Neural cell (in vitro differentiated cells): ENCODE results near the gene SOX18. TPM values are rescaled to one million over a fixed set of nuclear protein-coding genes. Genes with fewer than 3 reads are reported as not detected.

Experiments used
- H2AFZ ChIP-seq: fragments of 200-600, 300-800 bp; sonication (generic), shearing (Covaris generic); 2 replicates; pipeline ENCODE4 v1.6.0; 2014; ENCODE audit warnings: low read depth, mild to moderate bottlenecking, antibody characterized with exemption, low read length, moderate library complexity
- H3F3A ChIP-seq: fragments of 200-600 bp; shearing (Covaris generic); 2 replicates; pipeline ENCODE4 v1.6.1; 2016; ENCODE audit warnings: mild to moderate bottlenecking, moderate library complexity, mixed read lengths, antibody characterized with exemption, low read length; ENCODE audit not compliant: insufficient read depth, poor library complexity, severe bottlenecking
- H3K27ac ChIP-seq: fragments of 200-600, 300-800 bp; sonication (generic), shearing (Covaris generic); 2 replicates; pipeline ENCODE4 v1.5.1; 2014; ENCODE audit warnings: mild to moderate bottlenecking, low read length, moderate library complexity
- H3K27me3 ChIP-seq: fragments of 300-800, 200-600 bp; sonication (generic), shearing (Covaris generic); 2 replicates; pipeline ENCODE4 v1.6.0; 2014; ENCODE audit warnings: mild to moderate bottlenecking, low read depth, low read length, moderate library complexity; ENCODE audit not compliant: insufficient read depth
- H3K36me3 ChIP-seq: fragments of 300-800, 200-600 bp; sonication (generic), shearing (Covaris generic); 2 replicates; pipeline ENCODE4 v1.5.1; 2014; ENCODE audit warnings: mild to moderate bottlenecking, antibody characterized with exemption, low read length, moderate library complexity; ENCODE audit not compliant: insufficient read depth
- H3K4me2 ChIP-seq: fragments of 300-800, 200-600 bp; sonication (generic), shearing (Covaris generic); 2 replicates; pipeline ENCODE4 v1.6.0; 2014; ENCODE audit warnings: mild to moderate bottlenecking, low read length
- H3K4me3 ChIP-seq: fragments of 300-800, 200-600 bp; sonication (generic), shearing (Covaris generic); 2 replicates; pipeline ENCODE4 v1.5.1; 2014; ENCODE audit warnings: mild to moderate bottlenecking, low read length, moderate library complexity
- H3K79me2 ChIP-seq: fragments of 200-600 bp; shearing (Covaris generic); replicated peaks from 2 replicates; pipeline ENCODE4 v1.6.0; 2014; ENCODE audit warnings: mild to moderate bottlenecking, low read length, moderate library complexity; ENCODE audit not compliant: insufficient read depth
- H3K9ac ChIP-seq: fragments of 300-800, 200-600 bp; sonication (generic), shearing (Covaris generic); 2 replicates; pipeline ENCODE4 v1.6.1; 2016; ENCODE audit warnings: mild to moderate bottlenecking, low read length, mixed read lengths
- H3K9me2 ChIP-seq: fragments of 200-600 bp; shearing (Covaris generic); 2 replicates; pipeline ENCODE4 v1.6.1; 2016; ENCODE audit warnings: mild to moderate bottlenecking, low read length, mixed read lengths; ENCODE audit not compliant: insufficient read depth
- H3K9me3 ChIP-seq: fragments of 200-600, 300-800 bp; sonication (generic), shearing (Covaris generic); 2 replicates; pipeline ENCODE4 v1.6.1; 2016; ENCODE audit warnings: mild to moderate bottlenecking, mixed run types, low read length, moderate library complexity, mixed read lengths
- H4K20me1 ChIP-seq: fragments of 200-600 bp; shearing (Covaris generic); 2 replicates; pipeline ENCODE4 v1.6.1; 2016; ENCODE audit warnings: mild to moderate bottlenecking, mixed run types; ENCODE audit not compliant: insufficient read depth
- EP300 ChIP-seq: fragments of 450-650 bp; conservative IDR thresholded peaks from 2 replicates; pipeline ENCODE4 v1.6.1; 2014; ENCODE audit warnings: antibody characterized with exemption, mild to moderate bottlenecking, moderate library complexity; ENCODE audit not compliant: poor library complexity, severe bottlenecking
- EZH2 ChIP-seq: fragments of 200-600, 300-800 bp; shearing (Covaris generic), sonication (generic); IDR thresholded peaks from 2 replicates; pipeline ENCODE4 v1.6.1; 2014; ENCODE audit warnings: antibody characterized with exemption, low read length, borderline replicate concordance, mild to moderate bottlenecking; ENCODE audit not compliant: insufficient read depth, poor library complexity, severe bottlenecking
- MXI1 ChIP-seq: fragments of 450-650 bp; conservative IDR thresholded peaks from 2 replicates; pipeline ENCODE4 v1.6.1; 2014; ENCODE audit warnings: antibody characterized with exemption, mild to moderate bottlenecking; ENCODE audit not compliant: poor library complexity, severe bottlenecking
- POLR2AphosphoS5 ChIP-seq: IDR thresholded peaks from 2 replicates; pipeline ENCODE4 v1.6.1; 2012
- RAD21 ChIP-seq: fragments of 450-650 bp; conservative IDR thresholded peaks from 2 replicates; pipeline ENCODE4 v1.6.1; 2014; ENCODE audit warnings: antibody characterized with exemption, mild to moderate bottlenecking, moderate library complexity
- REST ChIP-seq: IDR thresholded peaks from 2 replicates; pipeline ENCODE4 v1.6.1; 2012; ENCODE audit warnings: borderline replicate concordance
- SMC3 ChIP-seq: fragments of 450-650 bp; conservative IDR thresholded peaks from 2 replicates; pipeline ENCODE4 v1.6.1; 2014; ENCODE audit warnings: antibody characterized with exemption, mild to moderate bottlenecking, moderate library complexity; ENCODE audit not compliant: poor library complexity
- TAF1 ChIP-seq: IDR thresholded peaks from 2 replicates; pipeline ENCODE4 v1.6.1; 2012; ENCODE audit warnings: low read depth
- polyA plus RNA-seq: library from polyadenylated mRNA; depleted of rRNA; stranded (reverse); fragments of >200 nt; gene quantifications from 2 replicates; pipeline ENCODE4 v1.2.3, GENCODE V29; 2014
- TF ChIP-seq, protein P1 (sequence below): fragments of 450-650 bp; IDR thresholded peaks from 2 replicates; pipeline ENCODE4 v1.5.1; 2014; ENCODE audit warnings: antibody characterized with exemption, mild to moderate bottlenecking, moderate library complexity; ENCODE audit not compliant: poor library complexity, severe bottlenecking

Gene SOX18
- polyA plus RNA-seq, 1 donor from 2014 or later: 0.12 TPM

- Histone ChIP-seq H3K27ac (no peak within 1 kb of the TSS), H3K36me3 (no peaks in the 10 kb centered on the region), H4K20me1 (no peaks in the 10 kb centered on the region), H3K4me2 (peak within 1 kb of the TSS; percentile 35), H3K9me3 (no peaks in the 10 kb centered on the region), H2AFZ (no peak within 1 kb of the TSS), H3F3A (no peaks in the 10 kb centered on the region), H3K27me3 (peaks cover 21% of the 10 kb centered on the region), H3K9me2 (no peaks in the 10 kb centered on the region), H3K4me3 (peak within 1 kb of the TSS; percentile 70), H3K79me2 (no peaks in the 10 kb centered on the region), H3K9ac (peak within 1 kb of the TSS; percentile 60)
- TF ChIP-seq SMC3: no peak
- no peak for TF ChIP-seq MXI1
- TF ChIP-seq, protein P1, sequence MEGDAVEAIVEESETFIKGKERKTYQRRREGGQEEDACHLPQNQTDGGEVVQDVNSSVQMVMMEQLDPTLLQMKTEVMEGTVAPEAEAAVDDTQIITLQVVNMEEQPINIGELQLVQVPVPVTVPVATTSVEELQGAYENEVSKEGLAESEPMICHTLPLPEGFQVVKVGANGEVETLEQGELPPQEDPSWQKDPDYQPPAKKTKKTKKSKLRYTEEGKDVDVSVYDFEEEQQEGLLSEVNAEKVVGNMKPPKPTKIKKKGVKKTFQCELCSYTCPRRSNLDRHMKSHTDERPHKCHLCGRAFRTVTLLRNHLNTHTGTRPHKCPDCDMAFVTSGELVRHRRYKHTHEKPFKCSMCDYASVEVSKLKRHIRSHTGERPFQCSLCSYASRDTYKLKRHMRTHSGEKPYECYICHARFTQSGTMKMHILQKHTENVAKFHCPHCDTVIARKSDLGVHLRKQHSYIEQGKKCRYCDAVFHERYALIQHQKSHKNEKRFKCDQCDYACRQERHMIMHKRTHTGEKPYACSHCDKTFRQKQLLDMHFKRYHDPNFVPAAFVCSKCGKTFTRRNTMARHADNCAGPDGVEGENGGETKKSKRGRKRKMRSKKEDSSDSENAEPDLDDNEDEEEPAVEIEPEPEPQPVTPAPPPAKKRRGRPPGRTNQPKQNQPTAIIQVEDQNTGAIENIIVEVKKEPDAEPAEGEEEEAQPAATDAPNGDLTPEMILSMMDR: no peak
These were observed 30.8 kb upstream of the SOX18 start, which contains the start of gene OPRL1 for GRCh38 chr20:64080013-64080812. TSS of gene OPRL1 (plus strand) at chr20:64080082. CDS start at chr20:64092721, 12,639 bp downstream.

DNA sequence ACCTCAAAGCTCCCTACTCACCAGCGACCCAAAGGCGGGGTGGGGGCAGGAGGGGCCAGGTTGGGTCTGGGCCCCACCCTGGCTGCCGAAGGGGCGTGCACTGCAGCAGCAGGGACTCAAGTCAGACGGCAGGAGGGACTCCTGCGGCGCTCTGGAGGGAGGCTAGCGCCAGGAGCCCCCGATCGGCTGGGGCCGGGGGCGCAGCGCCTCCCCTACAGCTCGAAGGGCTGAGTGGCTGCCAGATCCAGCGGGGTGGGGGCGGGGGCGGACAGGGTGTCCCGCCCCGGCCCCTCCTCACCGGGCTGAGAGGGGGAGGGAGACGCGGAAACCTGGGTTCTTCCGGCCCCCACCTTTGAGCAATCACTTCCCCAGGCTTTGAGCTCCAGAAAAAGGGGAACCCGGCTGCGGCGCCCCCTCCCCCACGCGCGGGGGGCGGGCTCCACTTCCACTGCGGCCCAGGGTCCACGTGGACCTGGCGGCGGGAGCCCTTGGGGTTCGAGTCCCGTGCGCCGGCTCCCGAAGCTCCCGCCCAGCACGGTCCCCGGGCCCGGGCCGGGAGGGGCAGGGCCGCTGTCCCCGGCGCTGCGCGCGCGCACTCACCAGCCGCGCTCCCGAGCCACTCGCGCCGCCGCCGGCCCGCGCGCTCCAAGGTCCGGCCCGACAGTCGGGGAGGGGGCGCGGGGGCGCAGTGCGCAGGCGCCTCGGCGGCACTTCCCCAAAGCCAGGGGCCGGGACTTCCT lies 30.0 kb upstream of the SOX18 start, which contains the start of gene RGS19:
RGS19 (minus strand) TSS at position 246 of the 740 bp plus-strand sequence. CDS start 2,632 bp downstream, outside the sequence.
- H4K20me1 ChIP-seq: no peaks in the 10 kb centered on the region
- H3K4me2 ChIP-seq: peak within 1 kb of the TSS; percentile 35
- H2AFZ ChIP-seq: no peak within 1 kb of the TSS
- no peaks in the 10 kb centered on the region for H3F3A ChIP-seq
- H3K9me3 ChIP-seq: no peaks in the 10 kb centered on the region
- H3K27me3 ChIP-seq: peaks cover 13% of the 10 kb centered on the region
- no peaks in the 10 kb centered on the region for H3K9me2 ChIP-seq
- TF ChIP-seq SMC3 (no peak), MXI1 (peak; percentile 50)
- H3K79me2 ChIP-seq: no peaks in the 10 kb centered on the region
- H3K9ac ChIP-seq: peak within 1 kb of the TSS; percentile 60
- no peak within 1 kb of the TSS for H3K27ac ChIP-seq
- no peaks in the 10 kb centered on the region for H3K36me3 ChIP-seq
- peak within 1 kb of the TSS; percentile 70 for H3K4me3 ChIP-seq

DNA sequence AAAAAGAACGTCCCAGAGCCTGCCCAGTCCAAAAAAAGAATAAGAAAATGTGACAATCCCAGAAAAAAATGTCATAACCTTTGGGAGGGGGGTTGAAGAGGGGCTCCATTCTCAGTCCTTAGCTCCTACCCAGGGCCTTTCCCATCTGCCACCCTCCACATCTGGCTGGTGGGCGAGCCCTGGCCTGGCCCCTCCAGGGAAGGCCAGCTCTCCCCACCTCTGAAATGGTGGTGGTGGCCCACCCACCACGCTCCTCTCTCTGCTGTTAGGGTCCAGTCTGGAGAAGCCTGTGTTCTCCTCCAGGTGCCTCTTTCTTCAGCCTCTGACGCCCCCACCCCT lies 29.5 kb upstream of the SOX18 start:
- no peak overlapping the region for H2AFZ ChIP-seq
- TF ChIP-seq TAF1 (no peak), EZH2 (no peak), MXI1 (no peak), RAD21 (no peak), REST (no peak), EP300 (no peak), SMC3 (no peak), POLR2AphosphoS5 (no peak)
- TF ChIP-seq, protein P1: no peak
- no peaks in the 10 kb centered on the region for H3K79me2 ChIP-seq
- peaks cover 10% of the 10 kb centered on the region for H3K27me3 ChIP-seq
- no peaks in the 10 kb centered on the region for H4K20me1 ChIP-seq
- H3K4me3 ChIP-seq: peak overlapping the region; percentile 70
- H3K9ac ChIP-seq: peak overlapping the region; percentile 60
- no peak overlapping the region for H3K27ac ChIP-seq
- no peaks in the 10 kb centered on the region for H3F3A ChIP-seq
- no peaks in the 10 kb centered on the region for H3K9me2 ChIP-seq
- peak overlapping the region; percentile 35 for H3K4me2 ChIP-seq
- no peaks in the 10 kb centered on the region for H3K36me3 ChIP-seq
- H3K9me3 ChIP-seq: no peaks in the 10 kb centered on the region
